Heart right ventricle (tissue), 16 donors: ENCODE data around the gene LBX1. TPM values are rescaled to one million over a fixed set of nuclear protein-coding genes. Genes with fewer than 3 reads are reported as not detected.

Experiments used
- ATAC-seq, 8 donors: fragments of 200-7000 bp; cut with Tn5 transposase; one replicate each; pipeline ENCODE4 v1.9.1; 2020; ENCODE audit warnings: mild to moderate bottlenecking in 8 of 8, moderate library complexity in 8 of 8, moderate number of reproducible peaks in 1 of 8
- DNase-seq, 2 donors: peaks; one replicate each; pipeline ENCODE4 v3.0.0-alpha.2; 2020
- H3K27ac ChIP-seq, 10 donors: fragments of 200-600 bp; sonication (generic) in 2 of 10; one replicate each; pipeline versions ENCODE4 v1.5.0 to v1.8.0; 2020 to 2022; ENCODE audit warnings: mild to moderate bottlenecking in 3 of 10
- H3K27me3 ChIP-seq, 7 donors: fragments of 200-600 bp; one replicate each; pipeline ENCODE4 v1.8.0; 2021 to 2022; ENCODE audit warnings: mild to moderate bottlenecking in 2 of 7
- H3K36me3 ChIP-seq, 9 donors: fragments of 200-600 bp; sonication (generic) in 1 of 9; one replicate each; pipeline versions ENCODE4 v1.5.0 to v1.8.0; 2020 to 2022; ENCODE audit warnings: mild to moderate bottlenecking in 2 of 9
- H3K4me1 ChIP-seq, 9 donors: fragments of 200-600 bp; sonication (generic) in 1 of 9; one replicate each; pipeline versions ENCODE4 v1.5.0 to v1.8.0; 2020 to 2022; ENCODE audit warnings: mild to moderate bottlenecking in 4 of 9
- H3K4me3 ChIP-seq, 10 donors: fragments of 200-600 bp; sonication (generic) in 2 of 10; one replicate each; pipeline versions ENCODE4 v1.5.0 to v1.8.0; 2020 to 2022; ENCODE audit warnings: mild to moderate bottlenecking in 7 of 10, moderate library complexity in 2 of 10
- H3K9me3 ChIP-seq, 11 donors: fragments of 200-600 bp in 10 of 11; sonication (generic) in 2 of 11; one replicate each; pipeline versions ENCODE4 v1.5.0 to v1.8.0; 2013 to 2022; ENCODE audit warnings: mild to moderate bottlenecking in 2 of 11, control low read depth in 1 of 11, moderate library complexity in 1 of 11
- WGBS, 2 donors: extraction: QIAGEN DNeasy Blood & Tissue Kit; methylation state at CpG; one replicate each; pipeline ENCODE4 v1.1.7; 2013; ENCODE audit warnings: inconsistent platforms in 1 of 2; 5-methylcytosine and 5-hydroxymethylcytosine counted together
- intact Hi-C, 10 donors: fragments of 100-400 bp; cut with DNase I; formaldehyde crosslinking; loops; one replicate each; pipeline versions ENCODE4 v1.11.1 to v1.14.2; 2022
- polyA plus RNA-seq, 2 donors: library from polyadenylated mRNA; stranded (reverse); fragments of 200-250 nt; gene quantifications; one replicate each; pipeline ENCODE4 v1.2.3, GENCODE V29; 2013
- total RNA-seq, 10 donors: library from RNA; stranded (reverse); fragmentation: NEBNext Ultra II Directional in 3 of 10; extraction: Animal tissue kit (Norgen Biotek cat#: 25700) in 3 of 10; gene quantifications; one replicate each; pipeline versions ENCODE4 v1.2.1 to v1.2.4, GENCODE V29; 2021 to 2023
- TF ChIP-seq, protein P1 (sequence below), 9 donors: fragments of 200-600 bp; sonication (generic) in 2 of 9; IDR thresholded peaks; one replicate each; pipeline versions ENCODE4 v1.5.0 to v1.8.0; 2021 to 2022; ENCODE audit warnings: antibody characterized with exemption in 9 of 9, mild to moderate bottlenecking in 5 of 9, moderate library complexity in 1 of 9
- donor health status: Arrhythmogenic right ventricular cardiomyopathy.
- donor health status: ischemic (EF 13 %, LVEDD 7.1; RV severe dilation, severe dysfunction).
- donor health status: healthy with polysubstance abuse.
- donor health status: DM: no; HTN: yes; CAD: no.
- donor health status: DM: no; HTN: no; CAD: no.
- donor health status: ischemic (EF 25% LVEDD 6.9; RV normal size, moderate dysfunction).
- donor health status: ischemic (EF 25% LVEDD 5.7; RV mildly dilated, moderate dysfunction).
- donor health status: healthy.
- donor health status: DM: yes; HTN: yes; CAD: no.
- donor health status: Ischemic cardiomyopathy.
- donor health status: ischemic (EF 35%, LVEDD 5.7; RV mildly dilated, moderate dysfunction).
- donor health status: nonischemic (EF 11% LVEDD 7.7; RV severe dilation, severe dysfunction).
- donor health status: DM: yes; HTN: yes; CAD: no.
- donor health status: PGD.
- donor health status: ischemic (EF 29% LVEDD 5.4; RV normal size, mild dysfunction).
- donor health status: nonischemic (EF 23%, LVEDD 6.1; RV moderate dilation, normal function).

The LBX1 gene
- total and polyA plus RNA-seq, 12 donors = not detected

DNA sequence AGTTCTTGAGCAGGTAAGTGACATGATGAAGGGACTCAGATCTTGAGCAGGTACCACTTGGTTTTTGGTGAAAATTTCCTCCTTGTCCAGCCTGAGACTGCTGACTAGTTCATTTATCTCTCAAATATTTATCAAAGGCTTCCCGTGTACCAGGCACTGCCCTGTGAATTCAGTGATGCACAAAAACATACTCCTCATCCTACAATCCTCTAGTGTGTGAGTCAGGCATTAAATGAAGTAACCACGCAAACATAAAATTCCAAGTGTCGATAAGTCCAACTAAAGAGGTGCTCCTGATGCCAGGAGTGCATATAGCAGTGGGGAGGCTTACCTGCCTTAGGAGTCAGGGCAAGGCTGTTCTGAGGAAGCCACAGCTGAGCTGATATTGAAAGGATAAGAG lies 41.5 kb upstream of the LBX1 start:
- Histone ChIP-seq H3K9me3 (no peaks in the 10 kb centered on the region), H3K36me3 (no peaks in the 10 kb centered on the region), H3K27me3 (peaks cover 0 to 45% (median 29%) of the 10 kb centered on the region in 7 donors), H3K27ac (no peak overlapping the region), H3K4me3 (no peak overlapping the region), H3K4me1 (no peaks in the 10 kb centered on the region)
- WGBS, 2 donors = 60 to 70% methylated on average over 3 of the region's 3 CpGs
- TF ChIP-seq, protein P1, sequence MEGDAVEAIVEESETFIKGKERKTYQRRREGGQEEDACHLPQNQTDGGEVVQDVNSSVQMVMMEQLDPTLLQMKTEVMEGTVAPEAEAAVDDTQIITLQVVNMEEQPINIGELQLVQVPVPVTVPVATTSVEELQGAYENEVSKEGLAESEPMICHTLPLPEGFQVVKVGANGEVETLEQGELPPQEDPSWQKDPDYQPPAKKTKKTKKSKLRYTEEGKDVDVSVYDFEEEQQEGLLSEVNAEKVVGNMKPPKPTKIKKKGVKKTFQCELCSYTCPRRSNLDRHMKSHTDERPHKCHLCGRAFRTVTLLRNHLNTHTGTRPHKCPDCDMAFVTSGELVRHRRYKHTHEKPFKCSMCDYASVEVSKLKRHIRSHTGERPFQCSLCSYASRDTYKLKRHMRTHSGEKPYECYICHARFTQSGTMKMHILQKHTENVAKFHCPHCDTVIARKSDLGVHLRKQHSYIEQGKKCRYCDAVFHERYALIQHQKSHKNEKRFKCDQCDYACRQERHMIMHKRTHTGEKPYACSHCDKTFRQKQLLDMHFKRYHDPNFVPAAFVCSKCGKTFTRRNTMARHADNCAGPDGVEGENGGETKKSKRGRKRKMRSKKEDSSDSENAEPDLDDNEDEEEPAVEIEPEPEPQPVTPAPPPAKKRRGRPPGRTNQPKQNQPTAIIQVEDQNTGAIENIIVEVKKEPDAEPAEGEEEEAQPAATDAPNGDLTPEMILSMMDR (IDR thresholded peaks at IDR 0.05) = no peak
- ATAC-seq (no peak), DNase-seq (no peak)
- intact Hi-C loops = loop anchor here in 5 of 10 donors (5.0 to 10.0 kb wide), 3 partner anchors 194 to 297 kb away; no protein-coding TSS in a partner anchor

DNA sequence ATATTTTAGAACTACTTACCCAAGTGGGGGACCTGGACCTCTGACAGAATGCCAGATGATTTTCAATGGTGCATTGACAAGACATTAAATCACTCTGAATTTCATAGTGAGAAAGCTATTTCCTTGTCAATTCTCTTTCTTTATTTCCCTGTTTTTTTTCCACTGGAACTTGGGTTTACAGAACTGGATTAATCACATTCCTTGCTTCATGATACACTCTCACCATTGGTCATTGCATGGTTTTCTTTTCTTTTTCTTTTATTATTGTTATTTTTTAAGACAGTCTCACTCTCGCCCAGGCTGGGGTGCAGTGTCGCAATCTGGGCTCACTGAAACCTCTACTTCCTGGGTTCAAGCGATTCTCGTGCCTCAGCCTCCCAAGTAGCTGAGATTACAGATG lies 38.5 kb upstream of the LBX1 start:
- TF ChIP-seq, protein P1 (IDR thresholded peaks at IDR 0.05) = no peak
- intact Hi-C loops = no loop called here
- ATAC-seq = no peak
- 87 to 96% methylated on average over 4 of the region's 4 CpGs for WGBS, 2 donors
- Histone ChIP-seq H3K9me3 (no peaks in the 10 kb centered on the region), H3K4me3 (no peak overlapping the region), H3K36me3 (no peaks in the 10 kb centered on the region), H3K4me1 (no peaks in the 10 kb centered on the region), H3K27me3 (peaks cover 0 to 52% (median 40%) of the 10 kb centered on the region in 7 donors), H3K27ac (no peak overlapping the region)
- DNase-seq = no peak

DNA sequence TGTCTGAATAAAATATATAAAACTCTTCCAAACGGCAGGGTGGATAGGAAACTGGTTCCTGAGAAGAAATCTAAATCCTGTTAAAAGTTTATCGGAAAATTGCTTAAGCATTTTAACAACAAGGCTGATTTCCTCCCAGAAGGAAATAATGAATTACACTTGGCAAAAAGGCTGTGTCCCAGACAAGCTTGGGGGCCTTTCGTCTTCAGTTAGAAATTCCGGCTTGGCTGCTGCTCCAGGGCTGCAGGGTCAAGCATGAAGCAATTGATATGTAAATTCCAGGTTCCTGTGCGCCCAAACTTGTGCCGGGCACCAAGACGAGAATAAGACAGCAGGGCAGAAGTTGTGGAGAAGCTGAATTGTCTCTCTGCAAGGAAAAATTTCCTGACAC lies 38.0 kb upstream of the LBX1 start:
- DNase-seq (no peak), ATAC-seq (no peak)
- H3K27me3 ChIP-seq = peaks cover 0 to 53% (median 40%) of the 10 kb centered on the region in 7 donors
- intact Hi-C loops = no loop called here
- no peaks in the 10 kb centered on the region for H3K4me1 ChIP-seq
- H3K36me3 ChIP-seq = no peaks in the 10 kb centered on the region
- WGBS, 2 donors = 61 to 65% methylated on average over 7 of the region's 7 CpGs
- no peaks in the 10 kb centered on the region for H3K9me3 ChIP-seq
- no peak overlapping the region for H3K27ac ChIP-seq
- TF ChIP-seq, protein P1 (IDR thresholded peaks at IDR 0.05) = no peak
- H3K4me3 ChIP-seq = no peak overlapping the region

DNA sequence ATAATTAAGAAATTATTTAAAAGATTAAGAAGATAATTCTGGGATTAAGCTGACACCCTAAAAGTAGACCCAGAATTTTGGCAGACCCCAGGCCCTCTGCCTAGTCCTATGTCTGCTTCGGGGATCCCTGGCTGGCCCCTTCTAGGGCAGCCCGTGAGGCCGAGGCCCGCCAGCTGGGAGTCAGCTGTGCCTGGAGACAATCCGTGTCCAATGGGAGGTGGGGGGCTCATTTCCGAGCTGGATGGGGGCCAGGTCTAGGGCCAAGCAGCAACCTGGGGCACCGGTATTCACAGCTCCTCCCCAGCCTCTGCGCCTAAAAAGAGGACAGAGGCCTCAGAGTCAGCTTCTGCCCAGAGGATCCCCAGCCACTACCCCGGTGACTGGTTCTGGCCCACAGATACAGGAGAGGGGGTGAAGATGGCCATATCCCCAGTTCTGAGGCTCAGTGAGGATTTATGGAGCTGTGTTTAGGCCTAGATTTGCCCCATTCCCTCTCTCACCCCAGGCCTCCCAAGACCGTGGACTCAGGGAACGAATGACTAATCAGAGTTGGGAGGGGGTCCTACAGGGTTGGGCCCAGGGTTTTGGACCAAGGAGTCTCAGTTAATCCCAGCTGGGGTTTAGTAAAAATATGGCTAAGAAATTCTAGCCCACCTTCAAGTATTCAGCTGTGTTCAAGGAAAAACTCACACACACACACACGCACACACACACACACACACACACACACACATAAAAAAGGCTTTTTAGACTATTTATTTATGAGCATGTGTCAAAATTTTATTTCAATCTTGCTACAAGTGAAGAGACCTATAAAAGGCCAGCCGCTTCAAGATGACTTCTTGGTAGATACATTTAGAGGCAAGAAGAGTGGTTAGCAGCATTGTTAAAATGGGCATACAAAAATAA lies 37.4 kb upstream of the LBX1 start:
- ATAC-seq (no peak), DNase-seq (no peak)
- Histone ChIP-seq H3K36me3 (no peaks in the 10 kb centered on the region), H3K9me3 (no peaks in the 10 kb centered on the region), H3K27me3 (peaks cover 0 to 60% (median 37%) of the 10 kb centered on the region in 7 donors), H3K27ac (no peak overlapping the region), H3K4me1 (no peaks in the 10 kb centered on the region), H3K4me3 (no peak overlapping the region)
- WGBS, 2 donors = 78 to 80% methylated on average over 13 of the region's 13 CpGs
- TF ChIP-seq, protein P1 (IDR thresholded peaks at IDR 0.05) = no peak
- intact Hi-C loops = no loop called here
